Muscle of leg (tissue), 11 donors: Measurements from ENCODE around the gene LTO1. TPM values are rescaled to one million over a fixed set of nuclear protein-coding genes. Genes with fewer than 3 reads are reported as not detected.
"Not testable (repeated sequence)": the region's sequence is repeated elsewhere in the genome, so short reads cannot be mapped to it uniquely, and the experiment has no call there.

ENCODE experiments used
- DNase-seq: peaks from one replicate; pipeline ENCODE4 v3.0.0; 2013
- H3K27ac ChIP-seq: one replicate; pipeline ENCODE4 v1.5.1; 2013; ENCODE audit warnings: mild to moderate bottlenecking, low read length, control low read depth
- H3K27me3 ChIP-seq: one replicate; pipeline ENCODE4 v1.6.1; 2013; ENCODE audit warnings: low read length; ENCODE audit not compliant: control insufficient read depth, insufficient read depth
- H3K36me3 ChIP-seq: one replicate; pipeline ENCODE4 v1.6.1; 2013; ENCODE audit warnings: low read length; ENCODE audit not compliant: control insufficient read depth, insufficient read depth
- H3K4me1 ChIP-seq: one replicate; pipeline ENCODE4 v1.6.1; 2013; ENCODE audit warnings: low read length; ENCODE audit not compliant: control insufficient read depth, insufficient read depth
- H3K4me3 ChIP-seq: one replicate; pipeline ENCODE4 v1.5.1; 2013; ENCODE audit warnings: low read length, control low read depth
- H3K9me3 ChIP-seq: replicated peaks from 2 replicates; pipeline ENCODE4 v1.6.1; 2013; ENCODE audit warnings: low read depth, low read length; ENCODE audit not compliant: control insufficient read depth
- WGBS: methylation state at CpG from one replicate; pipeline ENCODE4 v1.1.5; 2013; ENCODE audit warnings: missing lambda C conversion rate; ENCODE audit not compliant: insufficient coverage; 5-methylcytosine and 5-hydroxymethylcytosine counted together
- polyA plus RNA-seq, 8 donors: library from polyadenylated mRNA; unstranded; fragments of 120-200 nt; gene quantifications; one replicate each; pipeline versions ENCODE4 v1.2.1 to v1.2.3, GENCODE V29; 2013; ENCODE audit warnings: inconsistent platforms in 1 of 8, low replicate concordance in 1 of 8; ENCODE audit not compliant: insufficient read length in 8 of 8, insufficient read depth in 1 of 8
- total RNA-seq: library from RNA; stranded (reverse); fragments of 120-200 nt; gene quantifications from one replicate; pipeline ENCODE4 v1.2.4, GENCODE V29; 2013

The LTO1 gene
- total and polyA plus RNA-seq, 9 donors: 12.2 to 22.2 (median 18.7) TPM

GRCh38 chr11:69635195-69635594 lies 40.0 kb downstream of the LTO1 start:
- H3K36me3 ChIP-seq: no peaks in the 10 kb centered on the region
- no peak overlapping the region for H3K4me3 ChIP-seq
- DNase-seq: no peak
- H3K27me3 ChIP-seq: peaks cover 36% of the 10 kb centered on the region
- H3K9me3 ChIP-seq: no peaks in the 10 kb centered on the region
- 60% methylated on average over 1 of the region's 6 CpGs for WGBS
- H3K27ac ChIP-seq: no peak overlapping the region
- H3K4me1 ChIP-seq: peaks cover 41% of the 10 kb centered on the region

DNA sequence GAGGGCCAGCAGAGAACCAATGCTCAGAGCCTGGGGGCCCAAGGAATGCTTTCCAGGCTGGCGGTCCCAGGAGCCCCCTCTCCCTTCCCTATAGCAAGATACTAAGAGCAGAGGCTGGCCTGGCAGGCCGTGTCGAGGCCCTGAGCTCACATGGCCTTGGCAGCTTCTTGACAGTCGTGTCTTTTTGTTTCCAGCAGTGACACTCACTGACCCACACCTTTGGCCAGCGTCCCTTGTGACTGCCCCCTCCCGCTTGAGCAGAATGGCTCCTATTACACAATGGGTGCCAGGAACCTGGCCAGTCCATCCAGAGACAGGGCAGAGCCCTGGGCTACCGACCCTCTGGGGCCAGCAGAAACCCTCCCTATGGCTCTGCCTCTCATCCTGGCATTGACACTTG lies 40.6 kb downstream of the LTO1 start:
- H3K36me3 ChIP-seq: no peaks in the 10 kb centered on the region
- H3K27me3 ChIP-seq: peaks cover 32% of the 10 kb centered on the region
- 69% methylated on average over 7 of the region's 7 CpGs for WGBS
- no peak overlapping the region for H3K27ac ChIP-seq
- no peaks in the 10 kb centered on the region for H3K9me3 ChIP-seq
- peaks cover 37% of the 10 kb centered on the region for H3K4me1 ChIP-seq
- no peak overlapping the region for H3K4me3 ChIP-seq
- no peak for DNase-seq

- 59% methylated on average over 2 of the region's 6 CpGs for WGBS
Measured at GRCh38 chr11:69634069-69634468, 41.1 kb downstream of the LTO1 start.

GRCh38 chr11:69632900-69633299 lies 42.3 kb downstream of the LTO1 start:
- WGBS: 85% methylated on average over 2 of the region's 4 CpGs
- no peak overlapping the region for H3K27ac ChIP-seq
- H3K4me1 ChIP-seq: peaks cover 22% of the 10 kb centered on the region
- H3K36me3 ChIP-seq: no peaks in the 10 kb centered on the region
- no peak for DNase-seq
- H3K27me3 ChIP-seq: peaks cover 20% of the 10 kb centered on the region
- no peak overlapping the region for H3K4me3 ChIP-seq
- no peaks in the 10 kb centered on the region for H3K9me3 ChIP-seq

More at GRCh38 chr11:69634069-69634468, 41.1 kb downstream of the LTO1 start:
- Histone ChIP-seq H3K4me1 (peaks cover 34% of the 10 kb centered on the region), H3K27me3 (peaks cover 28% of the 10 kb centered on the region), H3K36me3 (no peaks in the 10 kb centered on the region), H3K4me3 (no peak overlapping the region), H3K9me3 (no peaks in the 10 kb centered on the region), H3K27ac (no peak overlapping the region)
- DNase-seq: no peak

DNA sequence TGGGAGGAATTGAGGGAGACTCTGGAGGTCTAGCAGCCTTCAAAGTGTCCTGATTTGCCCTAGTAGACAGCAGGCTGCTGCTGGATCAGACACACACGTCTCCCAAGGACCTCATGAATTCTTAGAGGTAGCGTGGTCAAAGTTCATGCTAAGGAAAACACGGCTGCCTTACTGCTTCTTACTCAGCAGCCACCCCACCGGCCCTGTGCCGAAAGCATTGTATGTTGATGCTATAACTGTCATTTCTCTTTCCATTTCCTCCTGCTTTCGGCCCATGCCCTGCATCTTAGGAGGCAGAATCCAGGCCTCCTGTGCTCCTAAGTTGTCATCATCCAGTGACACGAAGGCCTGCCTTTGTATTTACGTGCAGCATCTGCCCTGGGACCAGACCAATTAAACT lies 44.7 kb downstream of the LTO1 start:
- Histone ChIP-seq H3K27me3 (no peaks in the 10 kb centered on the region), H3K9me3 (no peaks in the 10 kb centered on the region), H3K4me1 (no peaks in the 10 kb centered on the region), H3K4me3 (no peak overlapping the region), H3K36me3 (no peaks in the 10 kb centered on the region), H3K27ac (no peak overlapping the region)
- WGBS: 87% methylated on average over 6 of the region's 8 CpGs
- no peak for DNase-seq

DNA sequence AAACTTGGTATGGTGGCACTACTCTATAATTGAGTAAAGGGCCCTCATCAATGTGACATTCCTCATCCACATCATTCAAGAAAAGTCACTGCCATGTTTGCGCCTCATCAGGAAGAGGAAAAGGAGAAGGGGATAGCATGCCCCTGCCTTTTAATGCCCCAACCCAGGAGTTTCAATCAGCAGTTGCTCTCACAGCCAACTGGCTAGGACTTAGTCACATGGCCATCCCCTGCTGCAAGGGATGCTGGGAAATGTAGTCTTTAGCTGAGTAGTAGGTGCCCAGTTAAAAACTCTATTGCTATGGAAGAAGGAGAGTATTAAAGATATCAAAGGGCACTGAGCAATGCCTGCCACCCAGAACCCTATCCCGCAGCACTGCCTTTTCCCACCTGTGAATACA lies 45.1 kb downstream of the LTO1 start:
- Histone ChIP-seq H3K4me1 (no peaks in the 10 kb centered on the region), H3K27me3 (no peaks in the 10 kb centered on the region), H3K36me3 (no peaks in the 10 kb centered on the region), H3K4me3 (no peak overlapping the region), H3K27ac (no peak overlapping the region), H3K9me3 (no peaks in the 10 kb centered on the region)
- no CpG with 5 or more reads among the region's 2 CpGs for WGBS
- DNase-seq: no peak

- H3K27me3 ChIP-seq: no peaks in the 10 kb centered on the region
- WGBS: 82% methylated on average over 12 of the region's 14 CpGs
Measured at GRCh38 chr11:69627551-69627950, 47.6 kb downstream of the LTO1 start.

DNA sequence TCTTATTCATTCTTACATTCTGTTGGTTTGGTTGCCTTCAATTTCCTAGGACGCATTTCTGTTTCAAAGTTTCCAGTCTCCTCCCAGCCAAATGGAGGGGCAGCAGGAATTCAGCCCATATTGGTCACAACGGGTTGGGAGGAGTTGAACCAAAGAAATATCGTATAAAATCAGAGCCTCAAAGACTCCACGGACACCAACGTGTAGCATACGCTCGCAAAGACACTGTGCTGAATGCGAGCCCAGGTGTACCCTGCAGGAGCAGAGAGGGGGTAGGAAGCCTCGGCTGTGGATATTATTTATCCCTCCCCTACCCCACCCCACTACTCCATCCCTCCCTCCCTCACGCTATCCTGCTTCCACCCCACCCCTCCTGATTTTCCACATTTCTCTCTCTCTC lies 49.7 kb downstream of the LTO1 start:
- 65% methylated on average over 2 of the region's 10 CpGs for WGBS
- no peak overlapping the region for H3K4me3 ChIP-seq
- H3K4me1 ChIP-seq: no peaks in the 10 kb centered on the region
- no peaks in the 10 kb centered on the region for H3K9me3 ChIP-seq
- H3K27me3 ChIP-seq: no peaks in the 10 kb centered on the region
- H3K36me3 ChIP-seq: no peaks in the 10 kb centered on the region
- DNase-seq: no peak
- H3K27ac ChIP-seq: no peak overlapping the region

More at GRCh38 chr11:69627551-69627950, 47.6 kb downstream of the LTO1 start:
- Histone ChIP-seq H3K27ac (no peak overlapping the region), H3K4me1 (no peaks in the 10 kb centered on the region), H3K36me3 (no peaks in the 10 kb centered on the region), H3K9me3 (no peaks in the 10 kb centered on the region), H3K4me3 (no peak overlapping the region)
- no peak for DNase-seq

DNA sequence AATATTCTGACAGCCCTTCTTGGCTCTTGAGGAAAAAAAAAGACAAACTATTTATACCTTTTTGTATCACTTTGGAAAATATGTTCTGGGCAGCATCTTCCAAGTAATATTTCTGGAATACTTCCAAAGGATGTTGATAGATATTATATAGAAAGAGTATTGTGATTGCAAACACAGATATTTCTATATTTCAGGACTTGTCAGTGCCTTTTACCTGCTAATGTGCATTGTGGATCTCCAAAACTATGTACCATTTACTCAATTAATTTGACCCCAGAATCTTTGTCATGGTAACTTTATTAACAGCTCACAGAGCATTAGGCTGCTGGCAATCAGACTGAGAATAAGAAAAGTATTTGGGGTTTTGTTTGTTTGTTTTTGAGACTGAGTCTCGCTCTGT lies 50.9 kb downstream of the LTO1 start:
- DNase-seq: no peak
- no peak overlapping the region for H3K27ac ChIP-seq
- no peaks in the 10 kb centered on the region for H3K36me3 ChIP-seq
- 86% methylated on average over 1 of the region's 1 CpG for WGBS
- no peaks in the 10 kb centered on the region for H3K9me3 ChIP-seq
- H3K4me3 ChIP-seq: no peak overlapping the region
- H3K4me1 ChIP-seq: no peaks in the 10 kb centered on the region
- H3K27me3 ChIP-seq: no peaks in the 10 kb centered on the region

DNA sequence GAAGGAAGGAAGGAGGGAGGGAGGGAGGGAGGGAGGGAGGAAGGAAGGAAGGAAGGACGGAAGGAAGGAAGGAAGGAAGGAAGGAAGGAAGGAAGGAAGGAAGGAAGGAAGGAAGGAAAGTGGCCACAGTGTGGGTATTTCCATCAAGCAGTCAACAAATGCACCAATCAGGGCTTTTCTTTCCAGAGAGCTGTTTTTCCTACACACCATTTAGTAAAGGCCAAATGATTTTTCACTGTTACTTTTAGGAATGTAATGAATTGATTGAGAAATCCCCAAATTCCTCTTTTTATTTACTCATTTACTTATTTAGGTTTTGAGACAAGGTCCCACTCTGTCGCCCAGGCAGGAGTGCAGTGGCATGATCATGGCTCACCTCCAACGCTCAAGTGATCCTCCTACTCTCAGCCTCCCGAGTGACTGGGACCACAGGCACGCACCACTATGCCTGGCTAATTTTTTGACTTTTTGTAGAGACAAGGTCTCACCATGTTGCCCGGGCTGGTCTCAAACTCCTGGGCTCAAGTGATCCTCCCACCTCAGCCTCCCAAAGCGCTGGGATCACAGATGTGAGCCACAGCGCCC lies 53.0 kb downstream of the LTO1 start:
- 86% methylated on average over 4 of the region's 8 CpGs for WGBS
- H3K4me1 ChIP-seq, H3K27me3 ChIP-seq, H3K36me3 ChIP-seq, H3K27ac ChIP-seq, H3K4me3 ChIP-seq, DNase-seq, H3K9me3 ChIP-seq: not testable (repeated sequence)
